Measurements from ENCODE around the gene OLIG2. TPM values are rescaled to one million over a fixed set of nuclear protein-coding genes. Genes with fewer than 3 reads are reported as not detected.

The OLIG2 gene
- total RNA-seq, 1 donor from 2014 or later = not detected

- DNase-seq (ENCODE audit: low read depth) = no peak
- no peak for TF ChIP-seq CTCF (IDR thresholded peaks at IDR 0.05; ENCODE audit: insufficient read depth, low read length, poor library complexity, severe bottlenecking)
- H3K4me3 ChIP-seq (ENCODE audit: low read depth, low read length) = no peak overlapping the region
- H3K36me3 ChIP-seq (ENCODE audit: control insufficient read depth, insufficient read depth, low read length) = no peaks in the 10 kb centered on the region
- peaks cover 22% of the 10 kb centered on the region for H3K27me3 ChIP-seq (ENCODE audit: control insufficient read depth, insufficient read depth, low read length)
Measured at GRCh38 chr21:33058527-33058926, 32.8 kb downstream of the OLIG2 start.

GRCh38 chr21:33058957-33059356 is 33.2 kb downstream of the OLIG2 start:
- TF ChIP-seq CTCF (IDR thresholded peaks at IDR 0.05; ENCODE audit: insufficient read depth, low read length, poor library complexity, severe bottlenecking) = no peak
- H3K36me3 ChIP-seq (ENCODE audit: control insufficient read depth, insufficient read depth, low read length) = no peaks in the 10 kb centered on the region
- no peak for DNase-seq (ENCODE audit: low read depth)
- peaks cover 26% of the 10 kb centered on the region for H3K27me3 ChIP-seq (ENCODE audit: control insufficient read depth, insufficient read depth, low read length)
- no peak overlapping the region for H3K4me3 ChIP-seq (ENCODE audit: low read depth, low read length)

- peaks cover 30% of the 10 kb centered on the region for H3K27me3 ChIP-seq (ENCODE audit: control insufficient read depth, insufficient read depth, low read length)
- no peak for DNase-seq (ENCODE audit: low read depth)
- H3K4me3 ChIP-seq (ENCODE audit: low read depth, low read length) = no peak overlapping the region
- TF ChIP-seq CTCF (IDR thresholded peaks at IDR 0.05; ENCODE audit: insufficient read depth, low read length, poor library complexity, severe bottlenecking) = no peak
- H3K36me3 ChIP-seq (ENCODE audit: control insufficient read depth, insufficient read depth, low read length) = no peaks in the 10 kb centered on the region
Measured at GRCh38 chr21:33059380-33059841, 33.7 kb downstream of the OLIG2 start.

- no peak for TF ChIP-seq CTCF (IDR thresholded peaks at IDR 0.05; ENCODE audit: insufficient read depth, low read length, poor library complexity, severe bottlenecking)
- Histone ChIP-seq H3K4me3 (ENCODE audit: low read depth, low read length) (no peak overlapping the region), H3K27me3 (ENCODE audit: control insufficient read depth, insufficient read depth, low read length) (peaks cover 30% of the 10 kb centered on the region), H3K36me3 (ENCODE audit: control insufficient read depth, insufficient read depth, low read length) (no peaks in the 10 kb centered on the region)
- no peak for DNase-seq (ENCODE audit: low read depth)
Measured at GRCh38 chr21:33061233-33061632, 35.5 kb downstream of the OLIG2 start.

GRCh38 chr21:33063375-33063883 is 37.7 kb downstream of the OLIG2 start:
- no peak for DNase-seq (ENCODE audit: low read depth)
- no peak for TF ChIP-seq CTCF (IDR thresholded peaks at IDR 0.05; ENCODE audit: insufficient read depth, low read length, poor library complexity, severe bottlenecking)
- Histone ChIP-seq H3K36me3 (ENCODE audit: control insufficient read depth, insufficient read depth, low read length) (no peaks in the 10 kb centered on the region), H3K4me3 (ENCODE audit: low read depth, low read length) (no peak overlapping the region), H3K27me3 (ENCODE audit: control insufficient read depth, insufficient read depth, low read length) (peaks cover 42% of the 10 kb centered on the region)
